ENCODE measurements around the gene COL11A1. TPM values are rescaled to one million over a fixed set of nuclear protein-coding genes. Genes with fewer than 3 reads are reported as not detected.

Gene COL11A1
- total and polyA plus RNA-seq, 9 of the 15 experiments (the other 6 are each of a cell fraction or from before 2014, with no cell fraction given), result 0.07 TPM; not detected in 8

DNA sequence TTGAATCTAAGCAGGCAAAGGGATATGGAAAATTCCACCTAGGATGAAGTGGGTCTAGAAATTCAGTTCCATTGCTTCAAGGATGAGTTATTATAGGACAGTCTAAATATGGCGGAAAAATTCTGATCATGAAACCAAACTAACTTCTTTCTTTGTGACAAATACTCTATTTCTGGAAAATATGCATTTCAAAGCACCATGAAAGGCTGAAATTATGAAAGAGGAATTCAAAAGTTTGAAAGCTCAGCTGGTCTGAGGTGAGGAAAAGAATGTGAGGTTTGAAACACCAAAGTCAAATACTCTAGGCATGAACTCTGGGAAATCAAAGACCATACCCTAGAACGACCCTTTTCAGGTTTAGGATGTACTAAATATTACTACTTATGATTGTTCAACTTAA lies 36.4 kb upstream of the COL11A1 start:
- Histone ChIP-seq H3K4me1 (replicated peaks in 1 of 2; ENCODE audit: control insufficient read depth in 2 of 2, insufficient read depth in 2 of 2, low read length in 2 of 2) (no peaks in the 10 kb centered on the region), H3K9me3 (replicated peaks; ENCODE audit: control insufficient read depth, insufficient read depth, low read depth, low read length) (no peaks in the 10 kb centered on the region), H2AFZ (ENCODE audit: low read depth, low read length) (no peak overlapping the region), H3K4me3 (no peak overlapping the region), H3K4me2 (ENCODE audit: insufficient read depth, low read length) (no peak overlapping the region), H3K27me3 (ENCODE audit: control insufficient read depth in 2 of 2, insufficient read depth in 2 of 2, low read length in 2 of 2) (no peaks in the 10 kb centered on the region), H3K79me2 (ENCODE audit: control insufficient read depth, insufficient read depth, low read length) (no peaks in the 10 kb centered on the region), H3K9ac (ENCODE audit: insufficient read depth in 1 of 2, low read depth in 2 of 2, low read length in 2 of 2) (no peak overlapping the region), H3K27ac (ENCODE audit: extremely low read depth, low read depth, low read length) (no peak overlapping the region), H4K20me1 (replicated peaks; ENCODE audit: control insufficient read depth, insufficient read depth, low read length) (no peaks in the 10 kb centered on the region), H3K9me1 (ENCODE audit: control insufficient read depth, insufficient read depth, low read length) (no peaks in the 10 kb centered on the region), H3K36me3 (ENCODE audit: control insufficient read depth, insufficient read depth, low read length) (no peaks in the 10 kb centered on the region)
- intact Hi-C loops (cut with micrococcal nuclease) (no loop called here), in situ Hi-C loops (cut with MboI) (no loop called here)
- TF ChIP-seq EZH2 (IDR thresholded peaks at IDR 0.05; ENCODE audit: borderline replicate concordance, low read depth, low read length), result no peak
- DNase-seq (ENCODE audit: extremely low read depth in 1 of 4, low spot score in 3 of 4) (no peak), FAIRE-seq (no peak), ATAC-seq (no peak)
- WGBS (ENCODE audit: insufficient coverage, low coverage, missing lambda C conversion rate), result 0% methylated on average over 2 of the region's 2 CpGs
- ChIA-PET POLR2A (no interaction called here), CTCF (ENCODE audit: low intra/inter-chr PET ratio) (no interaction called here)
- no TSS peak for BruUV-seq (replicated peaks)

DNA sequence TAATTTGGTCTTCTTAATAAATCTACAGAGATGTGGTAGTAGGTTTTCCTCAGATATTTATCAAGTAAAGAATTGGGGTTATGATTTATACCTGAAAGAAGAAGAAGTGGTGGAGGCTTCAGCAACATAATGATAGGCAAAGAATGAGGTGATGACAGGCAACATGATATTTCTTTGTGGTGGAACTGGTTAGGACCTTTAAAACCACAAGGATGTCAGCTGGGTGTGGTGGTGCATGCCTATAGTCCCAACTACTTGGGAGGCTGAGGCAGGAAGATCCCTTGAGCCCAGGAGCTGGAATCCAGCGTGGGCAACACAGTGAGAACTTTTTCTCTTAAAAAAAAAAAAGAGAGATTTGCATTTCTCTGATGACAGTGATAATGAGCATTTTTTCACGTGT lies 34.1 kb upstream of the COL11A1 start:
- H3K4me1 ChIP-seq (replicated peaks in 1 of 2; ENCODE audit: control insufficient read depth in 2 of 2, insufficient read depth in 2 of 2, low read length in 2 of 2), result no peaks in the 10 kb centered on the region
- H3K9me3 ChIP-seq (replicated peaks; ENCODE audit: control insufficient read depth, insufficient read depth, low read depth, low read length), result no peaks in the 10 kb centered on the region
- H3K9me1 ChIP-seq (ENCODE audit: control insufficient read depth, insufficient read depth, low read length), result no peaks in the 10 kb centered on the region
- H3K4me3 ChIP-seq, result no peak overlapping the region
- no peak overlapping the region for H3K9ac ChIP-seq (ENCODE audit: insufficient read depth in 1 of 2, low read depth in 2 of 2, low read length in 2 of 2)
- H3K27ac ChIP-seq (ENCODE audit: extremely low read depth, low read depth, low read length), result no peak overlapping the region
- ATAC-seq (no peak), FAIRE-seq (no peak), DNase-seq (ENCODE audit: extremely low read depth in 1 of 4, low spot score in 3 of 4) (no peak)
- CTCF ChIA-PET (ENCODE audit: low intra/inter-chr PET ratio), result no interaction called here
- no TSS peak for BruUV-seq (replicated peaks)
- no peak overlapping the region for H2AFZ ChIP-seq (ENCODE audit: low read depth, low read length)
- POLR2A ChIA-PET, result no interaction called here
- no peaks in the 10 kb centered on the region for H3K36me3 ChIP-seq (ENCODE audit: control insufficient read depth, insufficient read depth, low read length)
- no peaks in the 10 kb centered on the region for H4K20me1 ChIP-seq (replicated peaks; ENCODE audit: control insufficient read depth, insufficient read depth, low read length)
- H3K27me3 ChIP-seq (ENCODE audit: control insufficient read depth in 2 of 2, insufficient read depth in 2 of 2, low read length in 2 of 2), result no peaks in the 10 kb centered on the region
- no peaks in the 10 kb centered on the region for H3K79me2 ChIP-seq (ENCODE audit: control insufficient read depth, insufficient read depth, low read length)
- in situ Hi-C loops (cut with MboI) (no loop called here), intact Hi-C loops (cut with micrococcal nuclease) (no loop called here)
- no peak overlapping the region for H3K4me2 ChIP-seq (ENCODE audit: insufficient read depth, low read length)
- WGBS (ENCODE audit: insufficient coverage, low coverage, missing lambda C conversion rate), result 0% methylated on average over 1 of the region's 2 CpGs
- no peak for TF ChIP-seq DMBX1 (CRISPR knock-in tag; IDR thresholded peaks at IDR 0.05; ENCODE audit: borderline replicate concordance)
- TF ChIP-seq, protein P1, sequence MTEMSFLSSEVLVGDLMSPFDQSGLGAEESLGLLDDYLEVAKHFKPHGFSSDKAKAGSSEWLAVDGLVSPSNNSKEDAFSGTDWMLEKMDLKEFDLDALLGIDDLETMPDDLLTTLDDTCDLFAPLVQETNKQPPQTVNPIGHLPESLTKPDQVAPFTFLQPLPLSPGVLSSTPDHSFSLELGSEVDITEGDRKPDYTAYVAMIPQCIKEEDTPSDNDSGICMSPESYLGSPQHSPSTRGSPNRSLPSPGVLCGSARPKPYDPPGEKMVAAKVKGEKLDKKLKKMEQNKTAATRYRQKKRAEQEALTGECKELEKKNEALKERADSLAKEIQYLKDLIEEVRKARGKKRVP (CRISPR knock-in tag; IDR thresholded peaks at IDR 0.05), result no peak
- no peak for TF ChIP-seq ARHGAP35 (IDR thresholded peaks at IDR 0.05; ENCODE audit: partially characterized antibody)
- TF ChIP-seq, protein P2, sequence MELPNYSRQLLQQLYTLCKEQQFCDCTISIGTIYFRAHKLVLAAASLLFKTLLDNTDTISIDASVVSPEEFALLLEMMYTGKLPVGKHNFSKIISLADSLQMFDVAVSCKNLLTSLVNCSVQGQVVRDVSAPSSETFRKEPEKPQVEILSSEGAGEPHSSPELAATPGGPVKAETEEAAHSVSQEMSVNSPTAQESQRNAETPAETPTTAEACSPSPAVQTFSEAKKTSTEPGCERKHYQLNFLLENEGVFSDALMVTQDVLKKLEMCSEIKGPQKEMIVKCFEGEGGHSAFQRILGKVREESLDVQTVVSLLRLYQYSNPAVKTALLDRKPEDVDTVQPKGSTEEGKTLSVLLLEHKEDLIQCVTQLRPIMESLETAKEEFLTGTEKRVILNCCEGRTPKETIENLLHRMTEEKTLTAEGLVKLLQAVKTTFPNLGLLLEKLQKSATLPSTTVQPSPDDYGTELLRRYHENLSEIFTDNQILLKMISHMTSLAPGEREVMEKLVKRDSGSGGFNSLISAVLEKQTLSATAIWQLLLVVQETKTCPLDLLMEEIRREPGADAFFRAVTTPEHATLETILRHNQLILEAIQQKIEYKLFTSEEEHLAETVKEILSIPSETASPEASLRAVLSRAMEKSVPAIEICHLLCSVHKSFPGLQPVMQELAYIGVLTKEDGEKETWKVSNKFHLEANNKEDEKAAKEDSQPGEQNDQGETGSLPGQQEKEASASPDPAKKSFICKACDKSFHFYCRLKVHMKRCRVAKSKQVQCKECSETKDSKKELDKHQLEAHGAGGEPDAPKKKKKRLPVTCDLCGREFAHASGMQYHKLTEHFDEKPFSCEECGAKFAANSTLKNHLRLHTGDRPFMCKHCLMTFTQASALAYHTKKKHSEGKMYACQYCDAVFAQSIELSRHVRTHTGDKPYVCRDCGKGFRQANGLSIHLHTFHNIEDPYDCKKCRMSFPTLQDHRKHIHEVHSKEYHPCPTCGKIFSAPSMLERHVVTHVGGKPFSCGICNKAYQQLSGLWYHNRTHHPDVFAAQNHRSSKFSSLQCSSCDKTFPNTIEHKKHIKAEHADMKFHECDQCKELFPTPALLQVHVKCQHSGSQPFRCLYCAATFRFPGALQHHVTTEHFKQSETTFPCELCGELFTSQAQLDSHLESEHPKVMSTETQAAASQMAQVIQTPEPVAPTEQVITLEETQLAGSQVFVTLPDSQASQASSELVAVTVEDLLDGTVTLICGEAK (IDR thresholded peaks at IDR 0.05), result no peak
- TF ChIP-seq, protein P2 (CRISPR knock-in tag; IDR thresholded peaks at IDR 0.05), result no peak
